ENCODE measurements around the gene ARID4B.

Gene ARID4B

DNA sequence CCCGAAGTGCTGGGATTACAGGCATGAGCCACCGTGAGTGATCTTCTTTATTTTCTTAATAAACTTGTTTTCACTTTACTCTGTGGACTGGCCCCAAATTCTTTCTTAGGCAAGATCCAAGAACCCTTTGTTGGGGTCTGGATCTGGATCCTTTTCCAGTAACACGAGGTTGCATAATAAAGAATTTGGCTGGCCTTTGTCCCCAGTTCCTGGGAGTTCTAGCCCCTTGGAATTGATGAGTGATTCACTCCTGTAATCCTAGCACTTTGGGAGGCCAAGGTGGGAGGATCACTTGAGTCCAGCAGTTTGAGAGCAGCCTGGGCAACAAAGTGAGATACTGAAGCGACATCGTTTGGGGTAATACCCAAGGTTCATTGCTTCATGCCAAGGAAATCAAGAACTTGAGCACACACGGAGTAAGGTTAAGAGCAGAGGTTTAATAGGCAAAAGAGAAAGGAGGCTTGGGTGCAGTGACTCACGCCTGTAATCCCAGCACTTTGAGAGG, 197.2 kb downstream of the ARID4B start:
- DNase-seq (ENCODE audit: low read depth), result no peak
- TF ChIP-seq MYC (IDR thresholded peaks at IDR 0.05; ENCODE audit: low read depth, low read length) (no peak), POLR2A (IDR thresholded peaks at IDR 0.05; ENCODE audit: extremely low read depth, insufficient read length) (no peak)
- TF ChIP-seq, protein P1, sequence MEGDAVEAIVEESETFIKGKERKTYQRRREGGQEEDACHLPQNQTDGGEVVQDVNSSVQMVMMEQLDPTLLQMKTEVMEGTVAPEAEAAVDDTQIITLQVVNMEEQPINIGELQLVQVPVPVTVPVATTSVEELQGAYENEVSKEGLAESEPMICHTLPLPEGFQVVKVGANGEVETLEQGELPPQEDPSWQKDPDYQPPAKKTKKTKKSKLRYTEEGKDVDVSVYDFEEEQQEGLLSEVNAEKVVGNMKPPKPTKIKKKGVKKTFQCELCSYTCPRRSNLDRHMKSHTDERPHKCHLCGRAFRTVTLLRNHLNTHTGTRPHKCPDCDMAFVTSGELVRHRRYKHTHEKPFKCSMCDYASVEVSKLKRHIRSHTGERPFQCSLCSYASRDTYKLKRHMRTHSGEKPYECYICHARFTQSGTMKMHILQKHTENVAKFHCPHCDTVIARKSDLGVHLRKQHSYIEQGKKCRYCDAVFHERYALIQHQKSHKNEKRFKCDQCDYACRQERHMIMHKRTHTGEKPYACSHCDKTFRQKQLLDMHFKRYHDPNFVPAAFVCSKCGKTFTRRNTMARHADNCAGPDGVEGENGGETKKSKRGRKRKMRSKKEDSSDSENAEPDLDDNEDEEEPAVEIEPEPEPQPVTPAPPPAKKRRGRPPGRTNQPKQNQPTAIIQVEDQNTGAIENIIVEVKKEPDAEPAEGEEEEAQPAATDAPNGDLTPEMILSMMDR (IDR thresholded peaks at IDR 0.05; ENCODE audit: low read depth, low read length), result no peak
- TF ChIP-seq, protein P2, sequence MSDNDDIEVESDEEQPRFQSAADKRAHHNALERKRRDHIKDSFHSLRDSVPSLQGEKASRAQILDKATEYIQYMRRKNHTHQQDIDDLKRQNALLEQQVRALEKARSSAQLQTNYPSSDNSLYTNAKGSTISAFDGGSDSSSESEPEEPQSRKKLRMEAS (IDR thresholded peaks at IDR 0.05; ENCODE audit: low read depth, low read length), result no peak
- no peak overlapping the region for H3K4me3 ChIP-seq (ENCODE audit: low read depth, low read length)

DNA sequence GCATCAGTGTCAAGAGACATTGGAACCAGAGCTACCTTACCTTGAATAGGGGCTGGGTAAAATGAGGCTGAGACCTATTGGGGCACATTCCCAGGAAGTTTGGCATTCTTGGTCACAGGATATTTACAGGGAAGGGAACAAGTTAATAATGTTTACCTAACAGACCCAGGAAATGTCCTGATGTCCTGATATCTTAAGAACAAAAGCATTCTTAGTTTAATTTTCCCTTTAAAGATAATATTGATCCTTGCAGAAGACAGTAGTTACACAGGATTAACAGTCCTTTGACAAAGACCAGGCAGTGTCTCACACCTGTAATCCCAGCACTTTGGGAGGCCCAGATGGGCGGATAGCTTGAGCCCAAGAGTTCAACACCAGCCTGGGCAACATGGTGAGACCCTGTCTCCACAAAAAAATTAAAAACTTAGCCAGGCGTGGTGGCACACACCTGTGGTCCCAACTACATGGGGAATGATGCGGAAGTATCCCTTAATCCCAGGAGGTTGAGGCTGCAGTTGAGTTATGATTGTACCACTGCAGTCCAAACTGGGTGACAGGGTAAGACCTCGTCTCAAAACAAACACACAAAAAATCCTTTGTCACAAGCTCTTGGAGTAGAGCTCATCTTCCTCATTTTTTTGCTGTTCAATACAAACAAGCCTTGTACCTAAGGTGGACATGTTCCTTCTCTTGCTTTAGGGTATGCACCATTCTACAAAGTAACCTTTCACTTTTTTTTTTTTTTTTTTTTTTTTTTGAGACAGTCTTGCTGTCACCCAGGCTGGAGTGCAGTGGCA, 198.0 kb downstream of the ARID4B start:
- TF ChIP-seq, protein P2 (IDR thresholded peaks at IDR 0.05; ENCODE audit: low read depth, low read length), result no peak
- TF ChIP-seq POLR2A (IDR thresholded peaks at IDR 0.05; ENCODE audit: extremely low read depth, insufficient read length), result no peak
- TF ChIP-seq MYC (IDR thresholded peaks at IDR 0.05; ENCODE audit: low read depth, low read length), result no peak
- no peak overlapping the region for H3K4me3 ChIP-seq (ENCODE audit: low read depth, low read length)
- DNase-seq (ENCODE audit: low read depth), result no peak

DNA sequence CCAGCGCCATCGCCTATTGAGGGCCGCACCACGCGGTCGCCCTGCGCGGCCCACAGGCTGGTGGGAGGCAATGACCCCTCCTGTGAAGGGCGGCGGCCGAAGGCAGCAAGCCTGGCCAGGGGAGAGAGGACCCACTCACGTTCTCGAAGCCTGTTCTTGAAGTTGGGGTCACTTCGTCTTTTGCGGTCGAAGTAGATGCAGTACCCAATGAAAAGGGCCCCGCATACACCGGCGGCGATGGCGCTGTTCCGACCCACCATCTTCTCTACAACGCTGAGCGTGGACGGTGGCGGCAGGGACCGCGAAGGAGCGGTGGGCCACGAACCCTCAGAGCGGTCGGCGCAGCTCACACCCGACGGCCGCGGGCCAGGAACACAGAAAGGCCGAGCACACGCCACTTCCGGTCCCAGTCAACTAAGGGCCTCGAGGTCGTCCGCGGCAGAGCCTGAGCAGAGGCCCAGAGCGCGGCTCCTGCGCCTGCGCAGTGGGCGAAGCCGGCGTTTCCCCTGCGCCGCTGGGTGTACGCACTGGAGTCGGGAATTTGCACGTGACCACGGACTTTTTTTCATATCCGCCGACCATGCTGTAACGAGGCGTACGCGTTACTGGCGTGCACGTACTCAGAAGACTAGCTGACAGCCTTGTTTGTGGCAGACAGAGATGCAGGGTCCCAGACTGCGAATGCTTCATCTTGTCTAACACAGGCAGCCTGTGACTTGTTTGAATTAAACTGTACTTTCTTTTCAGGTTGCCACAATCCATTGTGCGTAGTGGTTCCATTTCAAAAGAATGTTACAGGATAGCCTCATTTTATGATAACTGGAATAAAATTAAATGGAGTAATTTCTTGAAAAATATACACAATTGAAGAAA, 199.3 kb downstream of the ARID4B start, which contains the start of gene TOMM20:
TSS of gene TOMM20 (minus strand) at position 382 of the 873 bp plus-strand sequence. CDS start at position 260, 122 bp downstream.
- H3K4me3 ChIP-seq (ENCODE audit: low read depth, low read length), result peak within 1 kb of the TSS; percentile 99
- TF ChIP-seq, protein P2 (IDR thresholded peaks at IDR 0.05; ENCODE audit: low read depth, low read length), result peak; percentile 99
- TF ChIP-seq, protein P1 (IDR thresholded peaks at IDR 0.05; ENCODE audit: low read depth, low read length), result no peak
- TF ChIP-seq POLR2A (IDR thresholded peaks at IDR 0.05; ENCODE audit: extremely low read depth, insufficient read length), result peak; percentile 85
- TF ChIP-seq MYC (IDR thresholded peaks at IDR 0.05; ENCODE audit: low read depth, low read length), result peak; percentile 98
- peak; percentile 98 for DNase-seq (ENCODE audit: low read depth)

DNA sequence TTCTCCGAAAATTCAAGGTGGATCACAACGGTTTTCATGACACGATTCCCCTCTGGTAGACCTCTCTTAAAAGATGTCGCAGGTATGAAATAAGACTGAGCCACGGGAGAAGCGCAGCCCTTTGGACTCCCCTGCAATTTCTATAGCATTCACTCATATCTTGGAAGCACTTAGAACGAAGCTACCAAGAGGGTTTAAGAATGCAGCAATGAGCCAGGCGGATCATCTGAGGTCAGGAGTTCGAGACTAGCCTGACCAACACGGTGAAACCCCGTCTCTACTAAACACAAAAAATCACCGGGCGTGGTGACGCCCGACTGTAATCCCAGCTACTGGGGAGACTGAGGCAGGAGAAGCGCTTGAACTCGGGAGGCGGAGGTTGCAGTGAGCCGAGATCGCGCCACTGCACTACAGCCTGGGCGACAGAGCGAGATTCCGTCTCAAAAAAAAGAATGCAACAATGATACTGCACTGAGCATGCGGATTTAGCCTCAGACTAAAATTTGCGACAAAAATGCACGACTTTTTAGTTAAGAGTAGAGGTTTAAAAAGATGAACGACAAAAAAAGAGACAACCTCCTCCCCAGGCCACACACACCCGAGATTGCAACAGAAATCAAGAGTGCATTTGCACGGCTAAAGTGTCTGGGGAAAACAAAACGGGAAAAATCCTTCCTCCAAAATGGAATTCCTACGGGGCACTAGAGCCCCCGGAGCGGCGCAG, 200.1 kb downstream of the ARID4B start:
- DNase-seq (ENCODE audit: low read depth), result peak; percentile 28
- TF ChIP-seq, protein P2 (IDR thresholded peaks at IDR 0.05; ENCODE audit: low read depth, low read length), result no peak
- TF ChIP-seq MYC (IDR thresholded peaks at IDR 0.05; ENCODE audit: low read depth, low read length), result no peak
- no peak for TF ChIP-seq POLR2A (IDR thresholded peaks at IDR 0.05; ENCODE audit: extremely low read depth, insufficient read length)
- TF ChIP-seq, protein P1 (IDR thresholded peaks at IDR 0.05; ENCODE audit: low read depth, low read length), result no peak

DNA sequence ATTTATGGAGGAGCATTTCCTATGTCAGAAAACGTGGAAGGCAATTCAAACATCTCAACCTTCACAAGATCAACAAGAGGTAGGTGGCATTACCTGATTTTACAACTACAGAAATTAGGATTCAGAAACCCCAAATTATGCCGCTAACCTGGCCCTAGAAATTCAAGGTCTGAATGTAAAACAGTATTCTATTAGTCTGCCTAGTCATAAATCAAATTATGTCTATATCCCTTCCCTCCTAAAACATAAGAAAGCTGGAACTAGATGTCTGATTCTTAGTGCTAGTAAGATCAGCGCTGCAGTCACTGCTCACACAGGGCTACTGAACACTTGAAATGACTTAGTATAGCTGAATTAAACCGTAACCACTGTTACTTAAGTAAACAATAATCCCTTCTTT, 200.8 kb downstream of the ARID4B start:
- H3K4me3 ChIP-seq (ENCODE audit: low read depth, low read length), result peak overlapping the region; percentile 99
- TF ChIP-seq MYC (IDR thresholded peaks at IDR 0.05; ENCODE audit: low read depth, low read length) (no peak), POLR2A (IDR thresholded peaks at IDR 0.05; ENCODE audit: extremely low read depth, insufficient read length) (no peak)
- TF ChIP-seq, protein P1 (IDR thresholded peaks at IDR 0.05; ENCODE audit: low read depth, low read length), result no peak
- TF ChIP-seq, protein P2 (IDR thresholded peaks at IDR 0.05; ENCODE audit: low read depth, low read length), result no peak
- DNase-seq (ENCODE audit: low read depth), result no peak

More for the DNA sequence above, 200.1 kb downstream of the ARID4B start:
- H3K4me3 ChIP-seq (ENCODE audit: low read depth, low read length), result peak overlapping the region; percentile 99
